Stimulated activated naive CD4-positive, alpha-beta T cell (primary cell): Measurements from ENCODE around the gene LHPP.

Source experiments
- DNase-seq, 6 experiments: peaks; one replicate each; lab custom pipeline; 2025; lab: John Stamatoyannopoulos, UW

The LHPP gene

GRCh38 chr10:124557648-124558338, 96.2 kb downstream of the LHPP start:
- no peak for DNase-seq

GRCh38 chr10:124558339-124559321, 97.0 kb downstream of the LHPP start:
- DNase-seq: no peak

GRCh38 chr10:124559372-124560132, 97.9 kb downstream of the LHPP start:
- DNase-seq: no peak

- DNase-seq: no peak
These were observed 98.9 kb downstream of the LHPP start for GRCh38 chr10:124560377-124561105.

- DNase-seq: no peak
These were observed 99.6 kb downstream of the LHPP start for GRCh38 chr10:124561206-124561605.

GRCh38 chr10:124562425-124563060, 100.9 kb downstream of the LHPP start:
- no peak for DNase-seq

- DNase-seq: no peak
These were observed 101.9 kb downstream of the LHPP start for GRCh38 chr10:124563320-124564040.

- no peak for DNase-seq
These were observed 103.3 kb downstream of the LHPP start for GRCh38 chr10:124564881-124565280.

- DNase-seq: no peak
These were observed 104.1 kb downstream of the LHPP start for GRCh38 chr10:124565565-124566221.

GRCh38 chr10:124566222-124566888, 104.7 kb downstream of the LHPP start:
- no peak for DNase-seq

GRCh38 chr10:124566981-124567835, 105.6 kb downstream of the LHPP start:
- no peak for DNase-seq

GRCh38 chr10:124568339-124568738, 106.7 kb downstream of the LHPP start:
- no peak for DNase-seq

GRCh38 chr10:124568848-124569622, 107.4 kb downstream of the LHPP start:
- no peak for DNase-seq

- no peak for DNase-seq
These were observed 108.2 kb downstream of the LHPP start for GRCh38 chr10:124569623-124570470.

GRCh38 chr10:124570646-124571045, 109.0 kb downstream of the LHPP start:
- DNase-seq: no peak

- DNase-seq: no peak
These were observed 111.1 kb downstream of the LHPP start for GRCh38 chr10:124572751-124573150.
